Upper lobe of left lung (tissue), 4 donors: ENCODE measurements around the gene SPOCK1.

Source experiments
- CTCF ChIP-seq, 6 experiments: fragments of 450-650 bp in 4 of 6; fragments of 200-600 bp in 2 of 6; sonication (generic) in 2 of 6; IDR thresholded peaks; one replicate each; pipeline ENCODE4 v1.5.1; 2016 to 2019; ENCODE audit warnings: antibody characterized with exemption in 6 of 6
- POLR2A ChIP-seq, 4 donors: fragments of 450-650 bp; IDR thresholded peaks; one replicate each; pipeline ENCODE4 v1.5.1; 2016 to 2017; ENCODE audit warnings: antibody characterized with exemption in 4 of 4, mild to moderate bottlenecking in 2 of 4

GRCh38 chr5:137328991-137329390 is 170.1 kb downstream of the SPOCK1 start:
- TF ChIP-seq CTCF (IDR thresholded peaks at IDR 0.05): no peak
- no peak for TF ChIP-seq POLR2A (IDR thresholded peaks at IDR 0.05)
